ENCODE measurements around the gene TCF12.
"Not testable (repeated sequence)": the region's sequence is repeated elsewhere in the genome, so short reads cannot be mapped to it uniquely, and the experiment has no call there.

The TCF12 gene

DNA sequence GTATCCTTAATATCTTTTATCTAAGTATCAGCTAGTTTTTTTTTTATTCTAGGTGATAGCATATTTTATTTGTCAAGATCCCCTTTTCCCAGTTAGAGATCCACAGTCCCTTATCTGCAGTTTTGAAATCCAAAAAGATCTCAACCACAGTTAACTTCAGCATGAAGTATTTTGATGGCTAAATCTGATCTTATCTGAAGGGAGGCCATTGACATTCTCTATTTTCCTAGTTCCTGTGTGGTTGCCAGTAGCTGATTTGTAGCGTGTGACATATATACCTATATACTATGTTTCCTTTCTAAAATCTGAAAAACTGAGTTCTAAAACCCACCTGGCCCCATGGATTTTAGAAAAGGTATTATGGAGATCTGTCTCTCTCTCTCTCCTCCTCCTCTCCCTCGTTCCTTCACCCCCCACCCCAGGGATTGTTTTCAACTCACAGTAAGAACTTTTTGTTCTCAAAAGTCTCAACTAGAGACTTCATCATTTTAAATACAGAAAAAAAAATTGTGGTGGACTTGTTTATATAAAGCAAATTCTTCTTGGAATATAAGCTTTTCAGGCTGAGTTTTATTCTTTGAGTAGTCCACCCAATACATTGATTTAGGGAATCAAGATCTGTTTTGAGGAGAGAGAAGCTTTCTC, 12.3 kb downstream of the TCF12 start:
- no peak overlapping the region for H3K27ac Mint-ChIP-seq
- H3K9me3 Mint-ChIP-seq, result no peaks in the 10 kb centered on the region
- peaks cover 6% of the 10 kb centered on the region for H3K36me3 Mint-ChIP-seq
- DNase-seq (ENCODE audit: low spot score in 2 of 2) (no peak), ATAC-seq (no peak)
- H3K4me1 Mint-ChIP-seq, result peaks cover 57% of the 10 kb centered on the region
- H3K4me3 Mint-ChIP-seq, result no peak overlapping the region

DNA sequence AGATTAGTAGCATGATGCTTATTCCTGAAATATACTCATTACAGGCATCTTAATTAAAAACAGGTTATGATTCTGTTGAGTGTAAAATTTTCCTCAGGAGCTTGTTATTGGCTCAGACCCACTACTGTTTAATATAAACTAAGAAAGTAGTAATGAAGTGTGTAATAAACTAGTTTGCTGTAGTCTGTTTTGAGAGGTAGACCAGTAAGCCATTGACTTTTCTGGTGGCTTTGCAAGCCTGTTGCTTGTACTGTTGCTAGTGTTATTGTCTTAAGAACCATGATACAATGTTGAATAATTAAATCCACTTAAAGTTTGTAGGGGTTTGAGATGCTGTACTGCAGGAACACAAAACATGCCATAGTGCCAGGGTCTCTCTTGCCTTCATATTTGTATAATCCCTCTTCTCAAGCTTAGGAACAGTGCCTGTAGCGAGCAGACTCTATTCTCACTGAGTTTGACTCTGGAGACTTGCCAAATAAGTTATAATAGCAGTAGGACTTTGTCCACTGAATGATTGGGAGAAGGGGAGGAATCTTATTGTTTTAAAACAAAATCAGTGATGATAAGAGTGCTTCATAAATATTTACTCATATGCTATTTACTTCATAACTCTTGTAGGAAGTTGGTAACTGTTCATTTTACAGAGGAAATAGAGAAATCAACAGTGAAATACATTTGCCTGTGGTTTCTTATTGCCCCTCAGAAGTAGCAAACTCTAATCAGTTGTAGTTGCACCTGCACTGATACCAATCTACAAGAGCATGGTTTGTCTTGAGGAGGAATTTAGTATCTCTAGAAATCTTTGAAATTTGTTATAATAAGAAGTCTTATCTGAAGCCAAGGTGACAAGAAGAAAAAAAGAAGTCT, 13.4 kb downstream of the TCF12 start:
- ATAC-seq (no peak), DNase-seq (ENCODE audit: low spot score in 2 of 2) (no peak)
- H3K9me3 Mint-ChIP-seq, result no peaks in the 10 kb centered on the region
- no peak overlapping the region for H3K27ac Mint-ChIP-seq
- no peaks in the 10 kb centered on the region for H3K36me3 Mint-ChIP-seq
- peaks cover 59% of the 10 kb centered on the region for H3K4me1 Mint-ChIP-seq
- H3K4me3 Mint-ChIP-seq, result no peak overlapping the region

DNA sequence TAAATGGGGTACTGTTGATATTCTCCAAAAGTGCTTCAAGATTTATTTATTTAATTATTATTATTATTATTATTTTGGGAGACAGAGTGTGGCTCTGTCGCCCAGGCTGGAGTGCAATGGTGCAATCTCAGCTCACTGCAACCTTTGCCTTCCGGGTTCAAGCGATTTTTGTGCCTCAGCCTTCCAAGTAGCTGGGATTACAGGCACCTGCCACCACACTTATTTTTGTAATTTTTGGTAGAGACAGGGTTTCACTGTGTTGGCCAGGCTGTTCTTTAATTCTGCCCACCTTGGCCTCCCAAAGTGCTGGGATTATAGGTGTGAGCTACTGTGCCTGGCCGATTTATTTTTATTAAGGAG, 14.0 kb downstream of the TCF12 start:
- not testable (repeated sequence) for H3K36me3 Mint-ChIP-seq; H3K27ac Mint-ChIP-seq; ATAC-seq; H3K4me3 Mint-ChIP-seq; H3K9me3 Mint-ChIP-seq; DNase-seq (ENCODE audit: low spot score in 2 of 2)
- peaks cover 62% of the 10 kb centered on the region for H3K4me1 Mint-ChIP-seq

- Mint-ChIP-seq H3K4me3 (no peak overlapping the region), H3K27ac (no peak overlapping the region), H3K4me1 (peaks cover 65% of the 10 kb centered on the region), H3K9me3 (no peaks in the 10 kb centered on the region), H3K36me3 (no peaks in the 10 kb centered on the region)
- DNase-seq (ENCODE audit: low spot score in 2 of 2), result no peak
- no peak for ATAC-seq
Observed at GRCh38 chr15:56933410-56933809, 15.0 kb downstream of the TCF12 start.

DNA sequence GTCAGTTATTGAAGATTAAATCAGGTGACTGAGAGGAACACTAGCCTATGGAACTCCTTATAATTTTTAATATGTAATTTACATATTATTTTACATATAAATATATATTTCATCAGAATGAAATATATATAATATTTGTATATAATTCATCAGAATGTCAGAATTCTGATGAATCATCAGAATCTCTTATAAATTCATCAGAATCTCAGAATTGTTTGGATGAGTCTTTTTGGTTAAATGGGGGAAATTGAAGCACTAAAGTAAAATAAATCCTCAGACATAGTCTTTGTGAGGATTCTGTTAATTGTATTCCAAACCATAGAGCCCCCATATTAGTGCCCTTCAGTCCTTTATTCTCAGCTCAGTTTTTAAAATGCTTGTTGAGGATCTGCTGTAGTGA, 15.4 kb downstream of the TCF12 start:
- no peak for ATAC-seq
- Mint-ChIP-seq H3K27ac (no peak overlapping the region), H3K36me3 (no peaks in the 10 kb centered on the region), H3K4me1 (peaks cover 68% of the 10 kb centered on the region), H3K9me3 (no peaks in the 10 kb centered on the region), H3K4me3 (no peak overlapping the region)
- no peak for DNase-seq (ENCODE audit: low spot score in 2 of 2)

- DNase-seq (ENCODE audit: low spot score in 2 of 2) (no peak), ATAC-seq (no peak)
- no peaks in the 10 kb centered on the region for H3K36me3 Mint-ChIP-seq
- H3K9me3 Mint-ChIP-seq, result no peaks in the 10 kb centered on the region
- H3K4me1 Mint-ChIP-seq, result peaks cover 71% of the 10 kb centered on the region
- no peak overlapping the region for H3K4me3 Mint-ChIP-seq
- no peak overlapping the region for H3K27ac Mint-ChIP-seq
Observed at GRCh38 chr15:56934269-56934668, 15.8 kb downstream of the TCF12 start.

GRCh38 chr15:56936929-56937328, 18.5 kb downstream of the TCF12 start:
- no peaks in the 10 kb centered on the region for H3K36me3 Mint-ChIP-seq
- DNase-seq (ENCODE audit: low spot score in 2 of 2) (no peak), ATAC-seq (no peak)
- H3K4me3 Mint-ChIP-seq, result no peak overlapping the region
- H3K27ac Mint-ChIP-seq, result no peak overlapping the region
- peaks cover 63% of the 10 kb centered on the region for H3K4me1 Mint-ChIP-seq
- no peaks in the 10 kb centered on the region for H3K9me3 Mint-ChIP-seq

DNA sequence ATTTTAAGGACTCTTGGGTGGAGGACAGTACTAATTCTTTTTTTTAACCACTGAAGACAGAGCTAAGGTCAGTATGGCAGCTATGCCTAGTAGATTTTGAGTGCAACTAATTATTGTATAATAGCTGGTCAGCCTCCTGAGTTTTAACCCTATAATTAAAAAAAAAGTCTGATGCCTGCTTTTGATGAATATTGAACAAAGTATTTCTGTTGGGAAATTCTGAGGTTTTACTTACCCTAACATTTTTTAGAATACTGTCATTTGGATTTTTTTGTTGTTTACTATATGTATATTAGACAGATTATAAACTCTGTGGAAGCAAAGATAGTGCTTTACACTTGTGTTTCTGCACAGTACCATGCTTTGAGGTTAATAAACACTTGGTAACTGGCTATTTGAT, 20.8 kb downstream of the TCF12 start:
- H3K4me1 Mint-ChIP-seq, result peaks cover 53% of the 10 kb centered on the region
- H3K4me3 Mint-ChIP-seq, result no peak overlapping the region
- H3K36me3 Mint-ChIP-seq, result no peaks in the 10 kb centered on the region
- ATAC-seq (no peak), DNase-seq (ENCODE audit: low spot score in 2 of 2) (no peak)
- H3K27ac Mint-ChIP-seq, result no peak overlapping the region
- no peaks in the 10 kb centered on the region for H3K9me3 Mint-ChIP-seq

GRCh38 chr15:56940388-56940787, 21.9 kb downstream of the TCF12 start:
- peaks cover 42% of the 10 kb centered on the region for H3K4me1 Mint-ChIP-seq
- DNase-seq (ENCODE audit: low spot score in 2 of 2), result no peak
- H3K4me3 Mint-ChIP-seq, result no peak overlapping the region
- H3K27ac Mint-ChIP-seq, result no peak overlapping the region
- ATAC-seq, result no peak
- peaks cover 3% of the 10 kb centered on the region for H3K9me3 Mint-ChIP-seq
- H3K36me3 Mint-ChIP-seq, result no peaks in the 10 kb centered on the region

DNA sequence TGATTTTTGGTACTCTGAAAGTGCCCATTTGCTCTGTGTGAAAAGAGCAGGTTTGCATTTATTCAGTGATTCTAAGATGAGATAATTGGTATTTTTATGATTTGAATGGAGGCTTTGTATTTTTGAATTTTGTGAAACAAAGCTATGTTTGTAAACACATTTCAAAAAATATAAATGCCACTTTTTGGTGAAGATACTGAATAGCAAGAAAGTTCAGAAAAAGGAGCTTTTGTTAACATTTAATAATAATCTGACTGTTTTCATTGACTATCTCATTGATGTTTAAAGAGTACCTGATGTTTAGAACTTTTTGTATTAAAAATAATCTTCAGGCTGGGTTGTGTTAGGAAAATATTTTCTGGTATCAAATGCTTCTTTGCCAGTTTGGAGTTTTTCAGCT, 23.7 kb downstream of the TCF12 start:
- ATAC-seq, result no peak
- no peak overlapping the region for H3K27ac Mint-ChIP-seq
- H3K36me3 Mint-ChIP-seq, result no peaks in the 10 kb centered on the region
- H3K4me3 Mint-ChIP-seq, result no peak overlapping the region
- peaks cover 9% of the 10 kb centered on the region for H3K9me3 Mint-ChIP-seq
- H3K4me1 Mint-ChIP-seq, result peaks cover 28% of the 10 kb centered on the region
- DNase-seq (ENCODE audit: low spot score in 2 of 2), result no peak

DNA sequence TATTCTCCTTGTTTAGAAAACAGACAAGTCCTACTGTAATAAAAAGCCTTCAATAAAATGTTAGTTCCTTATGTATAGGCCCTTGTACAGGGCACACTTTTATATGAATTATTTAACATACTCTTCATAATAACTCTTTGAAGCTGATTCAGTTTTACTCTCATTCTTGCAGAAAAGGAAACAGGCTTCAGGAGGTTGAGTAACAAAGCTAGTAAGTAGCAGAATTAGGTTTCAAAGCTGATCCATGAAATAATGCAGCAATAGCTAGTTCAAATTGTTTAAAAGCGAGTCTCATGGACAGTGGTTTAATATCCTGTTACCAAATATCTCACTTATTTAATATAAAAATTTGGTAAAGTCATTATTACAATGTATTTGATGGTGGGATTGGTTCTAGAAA, 25.0 kb downstream of the TCF12 start:
- Mint-ChIP-seq H3K27ac (no peak overlapping the region), H3K4me1 (peaks cover 23% of the 10 kb centered on the region), H3K36me3 (no peaks in the 10 kb centered on the region), H3K4me3 (no peak overlapping the region), H3K9me3 (peaks cover 9% of the 10 kb centered on the region)
- ATAC-seq (no peak), DNase-seq (ENCODE audit: low spot score in 2 of 2) (no peak)

- Mint-ChIP-seq H3K36me3 (no peaks in the 10 kb centered on the region), H3K4me1 (peaks cover 17% of the 10 kb centered on the region), H3K4me3 (no peak overlapping the region), H3K9me3 (peaks cover 9% of the 10 kb centered on the region), H3K27ac (no peak overlapping the region)
- DNase-seq (ENCODE audit: low spot score in 2 of 2) (no peak), ATAC-seq (no peak)
Observed at GRCh38 chr15:56944485-56944884, 26.0 kb downstream of the TCF12 start.

- peaks cover 20% of the 10 kb centered on the region for H3K4me1 Mint-ChIP-seq
Observed at GRCh38 chr15:56946150-56946549, 27.7 kb downstream of the TCF12 start.

DNA sequence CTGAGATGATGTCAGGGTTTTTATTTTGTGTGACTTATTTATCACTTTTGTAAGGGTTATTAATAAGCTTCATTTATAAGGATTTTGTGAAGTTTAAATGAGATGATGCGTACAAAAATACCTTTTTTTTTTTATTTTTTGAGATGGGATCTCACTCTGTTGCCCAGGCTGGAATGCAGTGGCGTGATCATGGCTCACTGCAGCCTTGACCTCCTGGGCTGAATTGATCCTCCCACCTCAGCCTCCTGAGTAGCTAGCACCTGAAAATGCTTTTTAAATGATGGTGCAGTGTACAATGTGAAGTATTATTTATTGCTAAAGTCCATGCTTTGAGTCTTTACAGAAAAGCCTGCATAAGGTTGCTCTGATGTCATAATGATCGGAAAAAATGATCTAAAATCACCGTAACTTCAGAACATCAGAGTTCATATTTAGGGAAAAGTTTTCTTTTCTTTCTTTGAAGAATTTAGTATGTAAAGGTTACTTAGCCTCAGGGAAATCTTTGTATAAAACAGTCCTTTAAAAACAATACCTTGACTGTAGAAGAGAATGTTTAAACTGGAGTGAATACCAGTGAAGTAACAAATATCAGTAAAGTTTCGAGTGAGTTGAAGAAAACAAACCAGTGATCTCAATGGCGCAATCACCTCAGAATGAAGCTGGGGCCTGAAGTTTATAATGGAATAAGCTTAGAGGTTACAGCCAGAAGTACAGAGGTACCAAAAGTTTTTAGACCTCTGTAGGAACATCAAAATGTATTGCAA, 29.7 kb downstream of the TCF12 start:
- ATAC-seq (no peak), DNase-seq (ENCODE audit: low spot score in 2 of 2) (no peak)
- H3K4me3 Mint-ChIP-seq, result no peak overlapping the region
- peaks cover 9% of the 10 kb centered on the region for H3K9me3 Mint-ChIP-seq
- no peaks in the 10 kb centered on the region for H3K36me3 Mint-ChIP-seq
- H3K4me1 Mint-ChIP-seq, result peaks cover 20% of the 10 kb centered on the region
- no peak overlapping the region for H3K27ac Mint-ChIP-seq

More at GRCh38 chr15:56946150-56946549, 27.7 kb downstream of the TCF12 start:
- Mint-ChIP-seq H3K36me3 (no peaks in the 10 kb centered on the region), H3K27ac (no peak overlapping the region), H3K9me3 (peaks cover 9% of the 10 kb centered on the region), H3K4me3 (no peak overlapping the region)
- DNase-seq (ENCODE audit: low spot score in 2 of 2) (no peak), ATAC-seq (no peak)

- Mint-ChIP-seq H3K27ac (no peak overlapping the region), H3K9me3 (peaks cover 9% of the 10 kb centered on the region), H3K4me1 (peaks cover 20% of the 10 kb centered on the region), H3K4me3 (no peak overlapping the region), H3K36me3 (no peaks in the 10 kb centered on the region)
- ATAC-seq (no peak), DNase-seq (ENCODE audit: low spot score in 2 of 2) (no peak)
Observed at GRCh38 chr15:56948764-56949101, 30.3 kb downstream of the TCF12 start.

DNA sequence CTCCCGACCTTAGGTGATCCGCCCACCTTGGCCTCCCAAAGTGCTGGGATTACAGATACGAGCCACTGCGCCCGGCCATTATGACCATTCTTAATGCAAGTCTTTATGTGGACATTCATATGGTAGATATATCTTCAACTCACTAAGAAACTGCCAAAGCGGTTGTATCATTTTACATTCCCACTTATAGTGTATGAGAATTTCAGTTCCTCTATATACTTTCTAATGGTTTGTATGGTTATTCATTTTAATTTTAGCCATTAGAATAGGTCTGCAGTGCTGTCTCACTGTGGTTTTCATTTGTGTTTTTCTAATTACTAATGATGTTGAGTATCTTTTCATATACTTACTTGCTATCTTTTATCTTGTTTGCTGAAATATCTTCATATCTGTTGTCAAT, 32.5 kb downstream of the TCF12 start:
- Mint-ChIP-seq H3K27ac (no peak overlapping the region), H3K4me1 (peaks cover 20% of the 10 kb centered on the region), H3K36me3 (no peaks in the 10 kb centered on the region), H3K9me3 (peaks cover 8% of the 10 kb centered on the region), H3K4me3 (no peak overlapping the region)
- no peak for DNase-seq (ENCODE audit: low spot score in 2 of 2)
- ATAC-seq, result no peak

All from stimulated activated effector memory CD8-positive, alpha-beta T cell treated with anti-CD3 and anti-CD28 coated beads, Interleukin-12 subunit alpha, Interleukin-12 subunit beta, amount 100 ng/mL, for 72 hours (primary cell).